OCI-LY3 (cell line): Measurements from ENCODE around the gene CALHM4.

Experiments
- CTCF ChIP-seq: fragments of 200-600, 300-600 bp; sonication (generic); IDR thresholded peaks from 2 replicates; pipeline ENCODE4 v1.5.1; 2014; ENCODE audit warnings: antibody characterized with exemption, low read length, low read depth
- EZH2phosphoT487 ChIP-seq: fragments of 200-600 bp; shearing (Covaris generic); IDR thresholded peaks from 2 replicates; pipeline ENCODE4 v1.6.1; 2018; ENCODE audit warnings: antibody characterized with exemption, mixed run types, low read depth

- TF ChIP-seq CTCF, result no peak
- no peak for TF ChIP-seq EZH2phosphoT487
Observed at GRCh38 chr6:116562614-116563013, 9.1 kb downstream of the CALHM4 start.
